ENCODE results near the gene AIF1. TPM values are rescaled to one million over a fixed set of nuclear protein-coding genes. Genes with fewer than 3 reads are reported as not detected.

Gene AIF1
- total RNA-seq, 4 donors from 2014 or later = 2.6 to 16.3 (median 5.8) TPM

GRCh38 chr6:31619805-31620585 lies 5.0 kb downstream of the AIF1 start:
- Histone ChIP-seq H3K4me1 (peaks cover 24% of the 10 kb centered on the region), H3K4me3 (peak overlapping the region; percentile 65), H3K27me3 (no peaks in the 10 kb centered on the region), H3K36me3 (peaks cover 17% of the 10 kb centered on the region), H3K27ac (peak overlapping the region; percentile 96), H3K9me3 (no peaks in the 10 kb centered on the region)
- DNase-seq (ENCODE audit: low spot score in 2 of 2) = peak; percentile 99 to 100
- TF ChIP-seq POLR2AphosphoS5 (IDR thresholded peaks at IDR 0.05) (peak; percentile 4 to 87 (median 85)), POLR2A (IDR thresholded peaks at IDR 0.05) (peak; percentile 79 to 92), EP300 (IDR thresholded peaks at IDR 0.05) (no peak), CTCF (IDR thresholded peaks at IDR 0.05) (no peak)
- under 1% methylated on average over 50 of the region's 50 CpGs for WGBS

- WGBS = 0% methylated on average over 32 of the region's 67 CpGs
- peak; percentile 91 to 98 for DNase-seq (ENCODE audit: low spot score in 2 of 2)
- TF ChIP-seq POLR2A (IDR thresholded peaks at IDR 0.05) (peak in 1 of 2 donors; percentile 73), CTCF (IDR thresholded peaks at IDR 0.05) (no peak), EP300 (IDR thresholded peaks at IDR 0.05) (no peak), POLR2AphosphoS5 (IDR thresholded peaks at IDR 0.05) (peak in 2 of 3 donors; percentile 14 to 32)
- Histone ChIP-seq H3K9me3 (no peaks in the 10 kb centered on the region), H3K27me3 (no peaks in the 10 kb centered on the region), H3K36me3 (peaks cover 25% of the 10 kb centered on the region), H3K4me1 (peaks cover 24% of the 10 kb centered on the region), H3K27ac (peak within 1 kb of the TSS; percentile 96), H3K4me3 (peak within 1 kb of the TSS; percentile 65)
Measured at GRCh38 chr6:31620586-31621319, 5.7 kb downstream of the AIF1 start, which contains the start of gene PRRC2A. TSS of gene PRRC2A (plus strand) at chr6:31620715. CDS start at chr6:31622790, 2,075 bp downstream.

GRCh38 chr6:31621320-31621939 lies 6.4 kb downstream of the AIF1 start:
- TF ChIP-seq EP300 (IDR thresholded peaks at IDR 0.05) = no peak
- no peak for TF ChIP-seq POLR2AphosphoS5 (IDR thresholded peaks at IDR 0.05)
- no peak for TF ChIP-seq POLR2A (IDR thresholded peaks at IDR 0.05)
- Histone ChIP-seq H3K4me1 (peaks cover 24% of the 10 kb centered on the region), H3K27me3 (no peaks in the 10 kb centered on the region), H3K27ac (peak overlapping the region; percentile 96), H3K9me3 (no peaks in the 10 kb centered on the region), H3K36me3 (peaks cover 32% of the 10 kb centered on the region), H3K4me3 (peak overlapping the region; percentile 65)
- DNase-seq (ENCODE audit: low spot score in 2 of 2) = no peak
- 10% methylated on average over 15 of the region's 15 CpGs for WGBS

- Histone ChIP-seq H3K9me3 (no peaks in the 10 kb centered on the region), H3K27ac (peak overlapping the region; percentile 96), H3K4me3 (peak overlapping the region; percentile 65), H3K27me3 (no peaks in the 10 kb centered on the region), H3K4me1 (peaks cover 24% of the 10 kb centered on the region), H3K36me3 (peaks cover 37% of the 10 kb centered on the region)
- 19% methylated on average over 4 of the region's 4 CpGs for WGBS
- DNase-seq (ENCODE audit: low spot score in 2 of 2) = no peak
- TF ChIP-seq EP300 (IDR thresholded peaks at IDR 0.05) = no peak
- TF ChIP-seq CTCF (IDR thresholded peaks at IDR 0.05) = no peak
- no peak for TF ChIP-seq POLR2AphosphoS5 (IDR thresholded peaks at IDR 0.05)
- no peak for TF ChIP-seq POLR2A (IDR thresholded peaks at IDR 0.05)
Measured at GRCh38 chr6:31621991-31622390, 7.0 kb downstream of the AIF1 start.

- WGBS = 46% methylated on average over 10 of the region's 10 CpGs
- no peaks in the 10 kb centered on the region for H3K9me3 ChIP-seq
- no peak for DNase-seq (ENCODE audit: low spot score in 2 of 2)
Measured at GRCh38 chr6:31622684-31623091, 7.7 kb downstream of the AIF1 start.

More at GRCh38 chr6:31622684-31623091, 7.7 kb downstream of the AIF1 start:
- TF ChIP-seq CTCF (IDR thresholded peaks at IDR 0.05) = no peak
- no peak for TF ChIP-seq POLR2AphosphoS5 (IDR thresholded peaks at IDR 0.05)
- TF ChIP-seq EP300 (IDR thresholded peaks at IDR 0.05) = no peak
- no peak for TF ChIP-seq POLR2A (IDR thresholded peaks at IDR 0.05)
- Histone ChIP-seq H3K4me1 (peaks cover 24% of the 10 kb centered on the region), H3K27ac (peak overlapping the region; percentile 96), H3K27me3 (no peaks in the 10 kb centered on the region), H3K4me3 (peak overlapping the region; percentile 65), H3K36me3 (peaks cover 44% of the 10 kb centered on the region)
